ENCODE measurements around the gene PTGES. TPM values are rescaled to one million over a fixed set of nuclear protein-coding genes. Genes with fewer than 3 reads are reported as not detected.
"Not testable (repeated sequence)": the region's sequence is repeated elsewhere in the genome, so short reads cannot be mapped to it uniquely, and the experiment has no call there.

PTGES gene, protein sequence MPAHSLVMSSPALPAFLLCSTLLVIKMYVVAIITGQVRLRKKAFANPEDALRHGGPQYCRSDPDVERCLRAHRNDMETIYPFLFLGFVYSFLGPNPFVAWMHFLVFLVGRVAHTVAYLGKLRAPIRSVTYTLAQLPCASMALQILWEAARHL
- under 1 TPM; 0.32 to 0.67 (median 0.50) TPM for total RNA-seq
- polyA plus RNA-seq: under 1 TPM; 0.32 to 0.68 (median 0.40) TPM
- long read RNA-seq, donor 1: 0 reads
- long read RNA-seq, donor 2: 0 reads

- WGBS, 3 donors: 18 to 22% (median 19%) methylated on average over 22 to 23 of the region's 23 CpGs
- peak; percentile 68 to 77 for DNase-seq
- Histone ChIP-seq H3K9me3 (no peaks in the 10 kb centered on the region), H3K4me3 (peak within 1 kb of the TSS; percentile 46), H3K27ac (no peak within 1 kb of the TSS), H3K4me1 (no peaks in the 10 kb centered on the region), H3K27me3 (ENCODE audit: insufficient read depth in 3 of 3, low read length in 2 of 3) (peaks cover 0 to 35% (median 11%) of the 10 kb centered on the region in 3 donors), H3K36me3 (ENCODE audit: insufficient read depth in 1 of 2, low read depth in 1 of 2) (no peaks in the 10 kb centered on the region)
- TF ChIP-seq, protein P1, sequence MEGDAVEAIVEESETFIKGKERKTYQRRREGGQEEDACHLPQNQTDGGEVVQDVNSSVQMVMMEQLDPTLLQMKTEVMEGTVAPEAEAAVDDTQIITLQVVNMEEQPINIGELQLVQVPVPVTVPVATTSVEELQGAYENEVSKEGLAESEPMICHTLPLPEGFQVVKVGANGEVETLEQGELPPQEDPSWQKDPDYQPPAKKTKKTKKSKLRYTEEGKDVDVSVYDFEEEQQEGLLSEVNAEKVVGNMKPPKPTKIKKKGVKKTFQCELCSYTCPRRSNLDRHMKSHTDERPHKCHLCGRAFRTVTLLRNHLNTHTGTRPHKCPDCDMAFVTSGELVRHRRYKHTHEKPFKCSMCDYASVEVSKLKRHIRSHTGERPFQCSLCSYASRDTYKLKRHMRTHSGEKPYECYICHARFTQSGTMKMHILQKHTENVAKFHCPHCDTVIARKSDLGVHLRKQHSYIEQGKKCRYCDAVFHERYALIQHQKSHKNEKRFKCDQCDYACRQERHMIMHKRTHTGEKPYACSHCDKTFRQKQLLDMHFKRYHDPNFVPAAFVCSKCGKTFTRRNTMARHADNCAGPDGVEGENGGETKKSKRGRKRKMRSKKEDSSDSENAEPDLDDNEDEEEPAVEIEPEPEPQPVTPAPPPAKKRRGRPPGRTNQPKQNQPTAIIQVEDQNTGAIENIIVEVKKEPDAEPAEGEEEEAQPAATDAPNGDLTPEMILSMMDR (IDR thresholded peaks at IDR 0.05): no peak
- ATAC-seq: peak in 3 of 4 donors; percentile 55 to 62 (median 60)
- intact Hi-C loops (cut with DNase I): no loop called here
Observed at GRCh38 chr9:129752900-129753729, at the start of gene PTGES. Gene PTGES (minus strand): TSS chr9:129753042. CDS start chr9:129753012, 30 bp downstream.

GRCh38 chr9:129801504-129801903 is 48.7 kb upstream of the PTGES start:
- TF ChIP-seq, protein P1 (IDR thresholded peaks at IDR 0.05): no peak
- 76 to 81% (median 80%) methylated on average over 17 of the region's 17 CpGs for WGBS, 3 donors
- Histone ChIP-seq H3K27me3 (ENCODE audit: insufficient read depth in 3 of 3, low read length in 2 of 3) (no peaks in the 10 kb centered on the region), H3K4me3 (no peak overlapping the region), H3K4me1 (peaks cover 8% of the 10 kb centered on the region), H3K27ac (no peak overlapping the region), H3K9me3 (no peaks in the 10 kb centered on the region), H3K36me3 (ENCODE audit: insufficient read depth in 1 of 2, low read depth in 1 of 2) (peaks cover 0 to 17% of the 10 kb centered on the region in 2 donors)
- no peak for DNase-seq
- intact Hi-C loops (cut with DNase I): no loop called here
- no peak for ATAC-seq

GRCh38 chr9:129798973-129799372 is 46.1 kb upstream of the PTGES start:
- Histone ChIP-seq H3K4me3 (no peak overlapping the region), H3K27ac (no peak overlapping the region), H3K36me3 (ENCODE audit: insufficient read depth in 1 of 2, low read depth in 1 of 2) (no peaks in the 10 kb centered on the region), H3K27me3 (ENCODE audit: insufficient read depth in 3 of 3, low read length in 2 of 3) (peaks cover 0 to 10% (median 0%) of the 10 kb centered on the region in 3 donors), H3K4me1 (peaks cover 3% of the 10 kb centered on the region), H3K9me3 (no peaks in the 10 kb centered on the region)
- DNase-seq: no peak
- intact Hi-C loops (cut with DNase I): no loop called here
- ATAC-seq: no peak
- WGBS, 3 donors: 55 to 61% (median 56%) methylated on average over 6 of the region's 6 CpGs
- TF ChIP-seq, protein P1 (IDR thresholded peaks at IDR 0.05): no peak

GRCh38 chr9:129796029-129796428 is 43.2 kb upstream of the PTGES start:
- DNase-seq; H3K9me3 ChIP-seq; intact Hi-C loops (cut with DNase I); ATAC-seq; H3K4me1 ChIP-seq; H3K27ac ChIP-seq; H3K4me3 ChIP-seq; H3K36me3 ChIP-seq (ENCODE audit: insufficient read depth in 1 of 2, low read depth in 1 of 2): not testable (repeated sequence)
- 64 to 69% (median 65%) methylated on average over 2 of the region's 2 CpGs for WGBS, 3 donors
- peaks cover 0 to 14% (median 0%) of the 10 kb centered on the region in 3 donors for H3K27me3 ChIP-seq (ENCODE audit: insufficient read depth in 3 of 3, low read length in 2 of 3)

DNA sequence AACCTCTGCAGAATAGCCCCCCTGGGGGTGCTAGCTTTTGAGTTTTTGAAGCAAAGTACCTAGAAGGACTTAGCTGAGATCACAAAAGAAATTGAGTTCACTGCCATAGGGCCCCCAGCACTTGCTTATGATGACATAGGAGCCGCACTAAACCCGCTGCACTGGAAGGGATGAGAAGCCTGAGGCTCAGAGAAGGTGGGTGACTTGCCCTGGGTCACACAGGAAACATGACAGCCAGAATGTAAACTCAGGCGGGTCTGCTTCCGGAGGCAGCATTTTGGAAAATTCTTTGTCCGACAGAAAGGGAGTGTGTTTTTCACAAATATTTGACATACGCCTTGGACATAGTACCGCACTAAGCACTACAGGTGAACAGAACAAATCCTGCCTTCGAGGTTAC is 41.7 kb upstream of the PTGES start:
- Histone ChIP-seq H3K27ac (no peak overlapping the region), H3K36me3 (ENCODE audit: insufficient read depth in 1 of 2, low read depth in 1 of 2) (no peaks in the 10 kb centered on the region), H3K4me3 (no peak overlapping the region), H3K9me3 (no peaks in the 10 kb centered on the region), H3K4me1 (no peaks in the 10 kb centered on the region), H3K27me3 (ENCODE audit: insufficient read depth in 3 of 3, low read length in 2 of 3) (peaks cover 0 to 19% (median 0%) of the 10 kb centered on the region in 3 donors)
- intact Hi-C loops (cut with DNase I): no loop called here
- TF ChIP-seq, protein P1 (IDR thresholded peaks at IDR 0.05): no peak
- DNase-seq (no peak), ATAC-seq (no peak)
- 80 to 92% (median 84%) methylated on average over 8 of the region's 8 CpGs for WGBS, 3 donors

Measured in psoas muscle (tissue), 8 donors.